ENCODE data around the gene DPEP1. TPM values are rescaled to one million over a fixed set of nuclear protein-coding genes. Genes with fewer than 3 reads are reported as not detected.

Gene DPEP1
- total and polyA plus RNA-seq, 4 donors = 0.14 to 0.83 (median 0.45) TPM

- TF ChIP-seq CTCF (IDR thresholded peaks at IDR 0.05; ENCODE audit: low read depth, low read length, missing input control) = no peak
- no peak for TF ChIP-seq FOXA2 (IDR thresholded peaks at IDR 0.05)
- TF ChIP-seq JUND (IDR thresholded peaks at IDR 0.05) = no peak
- no peak for TF ChIP-seq GABPA (IDR thresholded peaks at IDR 0.05 in 1 of 2, conservative IDR thresholded peaks at IDR 0.05 in 1 of 2)
- no peak for TF ChIP-seq NR2F2 (IDR thresholded peaks at IDR 0.05)
Observed at GRCh38 chr16:89583895-89584644, 29.4 kb upstream of the DPEP1 start (continued).

- H3K4me3 ChIP-seq (ENCODE audit: low read depth in 1 of 3, low read length in 3 of 3) = no peak overlapping the region
- H3K27ac ChIP-seq (ENCODE audit: low read depth in 1 of 2, low read length in 2 of 2) = no peak overlapping the region
- no peaks in the 10 kb centered on the region for H3K36me3 ChIP-seq (ENCODE audit: control insufficient read depth in 4 of 4, insufficient read depth in 3 of 4, low read depth in 1 of 4, low read length in 3 of 4)
- DNase-seq (ENCODE audit: low spot score) = no peak
- H3K9me3 ChIP-seq (ENCODE audit: control insufficient read depth in 4 of 4, low read length in 3 of 4) = no peaks in the 10 kb centered on the region
- peaks cover 6 to 13% (median 6%) of the 10 kb centered on the region in 4 donors for H3K4me1 ChIP-seq (ENCODE audit: control insufficient read depth in 4 of 4, insufficient read depth in 4 of 4, low read length in 3 of 4)
- TF ChIP-seq ATF3 (IDR thresholded peaks at IDR 0.05) (no peak), FOXA2 (IDR thresholded peaks at IDR 0.05) (no peak), HNF4G (IDR thresholded peaks at IDR 0.05) (no peak), MAX (IDR thresholded peaks at IDR 0.05) (no peak), CTCF (IDR thresholded peaks at IDR 0.05; ENCODE audit: low read depth, low read length, missing input control) (no peak), RAD21 (IDR thresholded peaks at IDR 0.05) (no peak), REST (IDR thresholded peaks at IDR 0.05) (no peak), EGR1 (IDR thresholded peaks at IDR 0.05; ENCODE audit: low read depth in 2 of 2) (no peak), ZBTB33 (IDR thresholded peaks at IDR 0.05) (no peak), HNF4A (conservative IDR thresholded peaks at IDR 0.05) (no peak), YY1 (IDR thresholded peaks at IDR 0.05) (no peak), TAF1 (conservative IDR thresholded peaks at IDR 0.05) (no peak), GABPA (IDR thresholded peaks at IDR 0.05 in 1 of 2, conservative IDR thresholded peaks at IDR 0.05 in 1 of 2) (no peak), NR2F2 (IDR thresholded peaks at IDR 0.05) (no peak), SP1 (IDR thresholded peaks at IDR 0.05) (no peak), RXRA (IDR thresholded peaks at IDR 0.05) (no peak), JUND (IDR thresholded peaks at IDR 0.05) (no peak), FOXA1 (IDR thresholded peaks at IDR 0.05) (no peak)
- no peaks in the 10 kb centered on the region for H3K27me3 ChIP-seq (ENCODE audit: control insufficient read depth in 4 of 4, insufficient read depth in 4 of 4, low read length in 3 of 4)
- H3K9ac ChIP-seq (ENCODE audit: low read depth in 1 of 2, low read length in 2 of 2) = no peak overlapping the region
- 81% methylated on average over 25 of the region's 25 CpGs for WGBS
Observed at GRCh38 chr16:89584768-89585549, 28.5 kb upstream of the DPEP1 start.

Measured in liver (tissue), 9 donors.